K562 (cell line): ENCODE results near the gene KNL1. TPM values are rescaled to one million over a fixed set of nuclear protein-coding genes. Genes with fewer than 3 reads are reported as not detected.
A peak's percentile ranks its signal among the peaks of the same experiment; 100 is the strongest.

ENCODE experiments used
- ATAC-seq: fragments of 200-7000 bp; cut with Tn5 transposase; 3 replicates; pipeline ENCODE4 v1.9.1; 2020; ENCODE audit warnings: moderate library complexity
- BruUV-seq: library from RNA; stranded (reverse); fragments of 400-500 nt; replicated peaks from 2 replicates; lab custom pipeline; 2021; lab: Mats Ljungman, UMichigan
- CTCF ChIA-PET: fragments of 300-600 bp; formaldehyde crosslinking; extraction: SDS; loops from one replicate; lab custom pipeline; 2021; ENCODE audit warnings: low intra/inter-chr PET ratio; lab: Yijun Ruan, JAX
- POLR2A ChIA-PET: fragments of 300-600, 350-650 bp; sonication (Branson Sonifier 250); formaldehyde crosslinking; extraction: SDS; loops from one replicate; lab custom pipeline; 2021; ENCODE audit warnings: antibody characterized with exemption, inconsistent platforms; lab: Yijun Ruan, JAX
- DNase-seq, 4 experiments: peaks; one replicate each; pipeline versions ENCODE4 v3.0.0 to v3.0.0-alpha.2; 2011 to 2018; ENCODE audit warnings: low spot score in 3 of 4, mixed read lengths in 3 of 4; ENCODE audit errors: extremely low read depth in 1 of 4
- FAIRE-seq: peaks from 2 replicates; lab custom pipeline; 2011; peaks lifted over from hg19 to GRCh38; lab: Jason Lieb, UNC
- H2AFZ ChIP-seq: 2 replicates; pipeline ENCODE4 v1.6.0; 2011; ENCODE audit warnings: low read depth, low read length, control low read depth, inconsistent platforms
- H3K27ac ChIP-seq: fragments of 200-600 bp; 3 replicates; pipeline ENCODE4 v1.8.0; 2011; ENCODE audit warnings: low read depth, mild to moderate bottlenecking, control low read depth, inconsistent platforms, low read length, moderate library complexity, mixed read lengths; ENCODE audit errors: extremely low read depth
- H3K27me3 ChIP-seq, 2 experiments: fragments of 300-600 bp in 1 of 2; 2 replicates in 1 of 2; 3 replicates in 1 of 2; pipeline versions ENCODE4 v1.6.0 to v1.8.0; 2011; ENCODE audit warnings: inconsistent platforms in 2 of 2, low read length in 2 of 2, mild to moderate bottlenecking in 1 of 2, mixed read lengths in 1 of 2, moderate library complexity in 1 of 2; ENCODE audit not compliant: control insufficient read depth in 2 of 2, insufficient read depth in 2 of 2
- H3K36me3 ChIP-seq: fragments of 300-600 bp; 3 replicates; pipeline ENCODE4 v1.8.0; 2011; ENCODE audit warnings: mild to moderate bottlenecking, low read length, inconsistent platforms; ENCODE audit not compliant: control insufficient read depth, insufficient read depth
- H3K4me1 ChIP-seq, 2 experiments: fragments of 200-600 bp in 1 of 2; replicated peaks in 1 of 2; 2 replicates in 1 of 2; 3 replicates in 1 of 2; pipeline versions ENCODE4 v1.5.1 to v1.8.0; 2011; ENCODE audit warnings: inconsistent platforms in 2 of 2, low read length in 2 of 2, mild to moderate bottlenecking in 1 of 2, mixed read lengths in 1 of 2, moderate library complexity in 1 of 2; ENCODE audit not compliant: control insufficient read depth in 2 of 2, insufficient read depth in 2 of 2
- H3K4me2 ChIP-seq: 2 replicates; pipeline ENCODE4 v1.6.1; 2011; ENCODE audit warnings: low read length, control low read depth, inconsistent platforms, mixed read lengths; ENCODE audit not compliant: insufficient read depth
- H3K4me3 ChIP-seq: fragments of 200-600 bp; sonication (generic), shearing (Covaris generic); 2 replicates; pipeline ENCODE4 v1.5.1; 2016; ENCODE audit warnings: control low read depth, inconsistent platforms
- H3K79me2 ChIP-seq: fragments of 200-600 bp; 3 replicates; pipeline ENCODE4 v1.8.0; 2011; ENCODE audit warnings: low read length, inconsistent platforms; ENCODE audit not compliant: control insufficient read depth, insufficient read depth
- H3K9ac ChIP-seq, 2 experiments: 2 replicates each; pipeline versions ENCODE4 v1.6.0 to v1.6.1; 2011; ENCODE audit warnings: low read depth in 2 of 2, low read length in 2 of 2, control low read depth in 1 of 2, inconsistent platforms in 1 of 2, mild to moderate bottlenecking in 1 of 2, mixed read lengths in 1 of 2; ENCODE audit not compliant: insufficient read depth in 1 of 2
- H3K9me1 ChIP-seq: one replicate; pipeline ENCODE4 v1.6.0; 2011; ENCODE audit warnings: inconsistent platforms, mild to moderate bottlenecking, low read length, moderate library complexity; ENCODE audit not compliant: control insufficient read depth, insufficient read depth
- H3K9me3 ChIP-seq: replicated peaks from 2 replicates; pipeline ENCODE4 v1.5.1; 2011; ENCODE audit warnings: low read depth, low read length, inconsistent platforms; ENCODE audit not compliant: control insufficient read depth, insufficient read depth
- H4K20me1 ChIP-seq: replicated peaks from 2 replicates; pipeline ENCODE4 v1.6.1; 2011; ENCODE audit warnings: low read length, inconsistent platforms, mixed read lengths; ENCODE audit not compliant: control insufficient read depth, insufficient read depth
- BHLHE40 ChIP-seq: IDR thresholded peaks from 2 replicates; pipeline ENCODE4 v1.6.1; 2011; ENCODE audit warnings: low read length, improper control_type of control experiment
- FOXP4 ChIP-seq: sonication (generic); formaldehyde crosslinking; IDR thresholded peaks from 2 replicates; pipeline ENCODE4 v1.8.0; 2022; ENCODE audit warnings: mild to moderate bottlenecking, missing genetic modification reagents, borderline replicate concordance
- GABPA ChIP-seq: fragments of 200-800 bp; sonication (Bioruptor generic); conservative IDR thresholded peaks from 2 replicates; pipeline ENCODE4 v1.6.1; 2016; ENCODE audit warnings: low read depth, missing genetic modification characterization, missing compliant biosample characterization
- GATA2 ChIP-seq: sonication (generic); formaldehyde crosslinking; IDR thresholded peaks from 2 replicates; pipeline ENCODE4 v1.4.0; 2020; ENCODE audit warnings: mild to moderate bottlenecking, missing genetic modification reagents
- MCM7 ChIP-seq, 2 experiments: fragments of 450-650 bp; IDR thresholded peaks; 2 replicates each; pipeline ENCODE4 v1.6.1; 2016 to 2018
- NFIX ChIP-seq: fragments of 250-450 bp; sonication (Bioruptor Pico); IDR thresholded peaks from 2 replicates; pipeline ENCODE4 v1.4.0; 2020; ENCODE audit warnings: low read depth, mild to moderate bottlenecking, moderate library complexity
- NR2F6 ChIP-seq: fragments of 450-650 bp; formaldehyde crosslinking; IDR thresholded peaks from 2 replicates; pipeline ENCODE4 v1.4.0; 2020; ENCODE audit warnings: mild to moderate bottlenecking
- PHB ChIP-seq: fragments of 250-450 bp; sonication (Bioruptor Pico); IDR thresholded peaks from 2 replicates; pipeline ENCODE4 v1.5.0; 2021
- PRPF4 ChIP-seq: fragments of 200-400 bp; formaldehyde crosslinking; IDR thresholded peaks from one replicate; pipeline ENCODE4 v1.6.1; 2017; ENCODE audit warnings: low read length, low read depth, mild to moderate bottlenecking; ENCODE audit not compliant: insufficient read depth, poor library complexity, severe bottlenecking
- RBM25 ChIP-seq: fragments of 200-400 bp; formaldehyde crosslinking; IDR thresholded peaks from 2 replicates; pipeline ENCODE4 v1.6.1; 2018; ENCODE audit warnings: low read length, low read depth, moderate library complexity; ENCODE audit not compliant: severe bottlenecking
- SIX5 ChIP-seq, 2 experiments: IDR thresholded peaks; 2 replicates each; pipeline ENCODE4 v1.6.1; 2011; ENCODE audit warnings: low read length in 2 of 2, borderline replicate concordance in 1 of 2, low read depth in 1 of 2, mild to moderate bottlenecking in 1 of 2, moderate library complexity in 1 of 2; ENCODE audit not compliant: insufficient read depth in 1 of 2
- SREBF1 ChIP-seq: fragments of 150-350 bp; IDR thresholded peaks from 2 replicates; pipeline ENCODE4 v1.6.1; 2014; ENCODE audit warnings: antibody characterized with exemption, low read depth, low read length, borderline replicate concordance
- TAF7 ChIP-seq: fragments of 450-650 bp; IDR thresholded peaks from 2 replicates; pipeline ENCODE4 v1.6.1; 2016; ENCODE audit warnings: missing genetic modification characterization, missing compliant biosample characterization
- ZNF124 ChIP-seq: sonication (generic); formaldehyde crosslinking; IDR thresholded peaks from 2 replicates; pipeline ENCODE4 v1.8.1; 2022; ENCODE audit warnings: missing genetic modification reagents
- ZNF143 ChIP-seq: sonication (generic); formaldehyde crosslinking; IDR thresholded peaks from 2 replicates; pipeline ENCODE4 v1.9.0; 2022; ENCODE audit warnings: mild to moderate bottlenecking, missing genetic modification reagents
- ZNF24 ChIP-seq: fragments of 450-650 bp; IDR thresholded peaks from 2 replicates; pipeline ENCODE4 v1.6.1; 2016
- ZNF589 ChIP-seq: fragments of 200-800 bp; sonication (Bioruptor generic); IDR thresholded peaks from 2 replicates; pipeline ENCODE4 v1.6.1; 2016; ENCODE audit warnings: low read depth, missing genetic modification characterization, missing compliant biosample characterization
- ZNF639 ChIP-seq, 2 experiments: fragments of 200-800 bp in 1 of 2; sonication (Bioruptor generic) in 1 of 2; sonication (generic) in 1 of 2; formaldehyde crosslinking in 1 of 2; IDR thresholded peaks in 1 of 2; conservative IDR thresholded peaks in 1 of 2; 2 replicates each; pipeline versions ENCODE4 v1.5.0 to v1.6.1; 2016 to 2020; ENCODE audit warnings: missing compliant biosample characterization in 1 of 2, missing genetic modification characterization in 1 of 2, missing genetic modification reagents in 1 of 2
- ZNF668 ChIP-seq: fragments of 250-450 bp; sonication (Bioruptor Pico); IDR thresholded peaks from 2 replicates; pipeline ENCODE4 v1.8.0; 2022; ENCODE audit warnings: mild to moderate bottlenecking, inconsistent platforms
- whole genome bisulfite sequencing: fragments of 100-300 bp; shearing (Covaris generic); methylation state at CpG from one replicate; pipeline ENCODE4 v1.1.6; 2016; ENCODE audit warnings: low coverage, mixed read lengths; ENCODE audit not compliant: insufficient coverage; ENCODE audit errors: missing lambda C conversion rate; 5-methylcytosine and 5-hydroxymethylcytosine counted together
- in situ Hi-C: fragments of 300-500 bp; cut with MboI; formaldehyde crosslinking; loops from 4 replicates; pipeline ENCODE4 v1.15.0; 2018; ENCODE audit warnings: inconsistent platforms, mixed read lengths
- intact Hi-C: fragments of 100-400 bp; cut with micrococcal nuclease; formaldehyde crosslinking; loops from 2 replicates; pipeline ENCODE4 v1.14.2; 2022
- polyA plus RNA-seq, 8 experiments: library from polyadenylated mRNA; depleted of rRNA in 4 of 8; stranded (reverse) in 5 of 8; unstranded in 3 of 8; fragments of >200 nt; fragmentation: Nextera tagmentation in 2 of 8; fragmentation: Illumina TruSeq in 1 of 8; extraction: Ambion mirVana in 2 of 8; extraction: Trizol in 1 of 8; gene quantifications; 2 replicates each; pipeline versions ENCODE4 v1.2.1 to v1.2.3, GENCODE V29; 2011 to 2014; ENCODE audit warnings: inconsistent platforms in 1 of 8, missing spikeins in 1 of 8
- total RNA-seq, 7 experiments: library from RNA; depleted of rRNA in 6 of 7; stranded (reverse); fragments of >200 nt in 6 of 7; fragmentation: Illumina TruSeq in 2 of 7; extraction: Trizol in 2 of 7; gene quantifications; 2 replicates each; pipeline versions ENCODE4 v1.2.1 to v1.2.3, GENCODE V29; 2011 to 2021; ENCODE audit warnings: low replicate concordance in 1 of 7

The KNL1 gene
- total and polyA plus RNA-seq, 9 of the 15 experiments (the other 6 are each of a cell fraction or from before 2014, with no cell fraction given): 14.5 to 65.4 (median 34.6) TPM

GRCh38 chr15:40694688-40695468 is 100.8 kb downstream of the KNL1 start, which contains the start of gene RAD51:
RAD51 (plus strand) TSS chr15:40695174; CDS start chr15:40698759, 3,585 bp downstream.
- peak within 1 kb of the TSS; percentile 90 for H3K27ac ChIP-seq
- ATAC-seq (peak; percentile 94), DNase-seq (peak; percentile 89 to 96 (median 91)), FAIRE-seq (peak; percentile 83)
- peak within 1 kb of the TSS; percentile 54 for H3K4me3 ChIP-seq
- TSS peak; percentile 75 for BruUV-seq
- WGBS: 1% methylated on average over 68 of the region's 81 CpGs
- peaks cover 50% of the 10 kb centered on the region for H3K79me2 ChIP-seq
- peaks cover 5 to 14% of the 10 kb centered on the region in 2 experiments; a peak in 4 of 5 replicates for H3K4me1 ChIP-seq
- ChIA-PET CTCF (no interaction called here), POLR2A (interaction anchor here (0.6 to 2.8 kb wide), 23 partner anchors 8 to 537 kb away, joined by 3 to 13 read pairs (median 4); partner anchors contain the start of genes CCDC32, GCHFR and SPINT1)
- H3K9ac ChIP-seq: peak within 1 kb of the TSS; percentile 86 to 99
- H3K9me1 ChIP-seq: no peaks in the 10 kb centered on the region
- H4K20me1 ChIP-seq: no peaks in the 10 kb centered on the region
- H3K9me3 ChIP-seq: no peaks in the 10 kb centered on the region
- peak within 1 kb of the TSS; percentile 93 for H2AFZ ChIP-seq
- intact Hi-C loops: loop anchor here (5.0 kb wide), 1 partner anchor 103 kb away; the partner anchor contains the start of gene KNL1
- H3K36me3 ChIP-seq: peaks cover 27% of the 10 kb centered on the region; the same call in 2 of the 3 replicates
- H3K4me2 ChIP-seq: peak within 1 kb of the TSS; percentile 88
- no peaks in the 10 kb centered on the region for H3K27me3 ChIP-seq
- in situ Hi-C loops: no loop called here
- TF ChIP-seq MCM7 (IDR thresholded peaks at IDR 0.05): no peak
- TF ChIP-seq ZNF124: no peak
- TF ChIP-seq ZNF589 (CRISPR knock-in tag): no peak
- peak; percentile 53; the same call in 1 of the 2 replicates for TF ChIP-seq TAF7 (tag)
- TF ChIP-seq ZNF639 (CRISPR knock-in tag; conservative IDR thresholded peaks at IDR 0.05 in 1 of 2, IDR thresholded peaks at IDR 0.05 in 1 of 2): no peak
- no peak for TF ChIP-seq ZNF668 (CRISPR knock-in tag)
- no peak; the same call in 1 of the 2 replicates for TF ChIP-seq ZNF24
- TF ChIP-seq GATA2: no peak
- 0 out of 2 replicates have a peak, but pooled peaks have one; percentile 26 for TF ChIP-seq FOXP4 (CRISPR knock-in tag)
- TF ChIP-seq NR2F6 (CRISPR knock-in tag): no peak
- peak; percentile 63 to 70; a peak in 3 of 4 replicates for TF ChIP-seq SIX5 (IDR thresholded peaks at IDR 0.05; ENCODE audit: borderline replicate concordance in 1 of 2, insufficient read depth in 1 of 2, low read depth in 1 of 2, low read length in 2 of 2)
- TF ChIP-seq RBM25: no peak
- TF ChIP-seq PHB (CRISPR knock-in tag): no peak
- TF ChIP-seq ZNF143 (CRISPR knock-in tag): peak; percentile 92
- peak; percentile 22; the same call in 1 of the 2 replicates for TF ChIP-seq BHLHE40
- TF ChIP-seq PRPF4: no peak
- no peak for TF ChIP-seq SREBF1
- peak; percentile 85 for TF ChIP-seq GABPA (tag)
- no peak for TF ChIP-seq NFIX (CRISPR knock-in tag)
